ENCODE measurements around the gene PLD5.
"Not testable (repeated sequence)": the region's sequence is repeated elsewhere in the genome, so short reads cannot be mapped to it uniquely, and the experiment has no call there.

PLD5 gene

GRCh38 chr1:242426271-242426905 lies 98.1 kb downstream of the PLD5 start:
- no peak for DNase-seq (ENCODE audit: low spot score)

- DNase-seq (ENCODE audit: low spot score): no peak
These were observed 99.3 kb downstream of the PLD5 start for GRCh38 chr1:242425232-242425631.

- DNase-seq (ENCODE audit: low spot score): no peak
These were observed 107.8 kb downstream of the PLD5 start for GRCh38 chr1:242416657-242417056.

- DNase-seq (ENCODE audit: low spot score): no peak
These were observed 111.6 kb downstream of the PLD5 start for GRCh38 chr1:242412921-242413320.

- no peak for DNase-seq (ENCODE audit: low spot score)
These were observed 112.6 kb downstream of the PLD5 start for GRCh38 chr1:242411901-242412300.

GRCh38 chr1:242405947-242406346 lies 118.5 kb downstream of the PLD5 start:
- DNase-seq (ENCODE audit: low spot score): no peak

GRCh38 chr1:242404296-242404695 lies 120.2 kb downstream of the PLD5 start:
- DNase-seq (ENCODE audit: low spot score): no peak

- no peak for DNase-seq (ENCODE audit: low spot score)
These were observed 121.5 kb downstream of the PLD5 start for GRCh38 chr1:242402956-242403355.

GRCh38 chr1:242401937-242402336 lies 122.6 kb downstream of the PLD5 start:
- no peak for DNase-seq (ENCODE audit: low spot score)

GRCh38 chr1:242398351-242398750 lies 126.1 kb downstream of the PLD5 start:
- DNase-seq (ENCODE audit: low spot score): no peak

GRCh38 chr1:242391896-242392295 lies 132.6 kb downstream of the PLD5 start:
- DNase-seq (ENCODE audit: low spot score): no peak

GRCh38 chr1:242376121-242376520 lies 148.4 kb downstream of the PLD5 start:
- not testable (repeated sequence) for DNase-seq (ENCODE audit: low spot score)

GRCh38 chr1:242350446-242350845 lies 174.1 kb downstream of the PLD5 start:
- not testable (repeated sequence) for DNase-seq (ENCODE audit: low spot score)

- no peak for DNase-seq (ENCODE audit: low spot score)
These were observed 174.9 kb downstream of the PLD5 start for GRCh38 chr1:242349636-242350035.

- not testable (repeated sequence) for DNase-seq (ENCODE audit: low spot score)
These were observed 193.6 kb downstream of the PLD5 start for GRCh38 chr1:242330865-242331264.

GRCh38 chr1:242327381-242327780 lies 197.1 kb downstream of the PLD5 start:
- DNase-seq (ENCODE audit: low spot score): not testable (repeated sequence)

- DNase-seq (ENCODE audit: low spot score): not testable (repeated sequence)
These were observed 202.5 kb downstream of the PLD5 start for GRCh38 chr1:242321981-242322380.

- no peak for DNase-seq (ENCODE audit: low spot score)
These were observed 206.4 kb downstream of the PLD5 start for GRCh38 chr1:242318140-242318539.

- DNase-seq (ENCODE audit: low spot score): not testable (repeated sequence)
These were observed 209.6 kb downstream of the PLD5 start for GRCh38 chr1:242314865-242315264.

- not testable (repeated sequence) for DNase-seq (ENCODE audit: low spot score)
These were observed 210.3 kb downstream of the PLD5 start for GRCh38 chr1:242314085-242314649.

- not testable (repeated sequence) for DNase-seq (ENCODE audit: low spot score)
These were observed 215.8 kb downstream of the PLD5 start for GRCh38 chr1:242308681-242309080.

- not testable (repeated sequence) for DNase-seq (ENCODE audit: low spot score)
These were observed 230.7 kb downstream of the PLD5 start for GRCh38 chr1:242293781-242294180.

GRCh38 chr1:242288067-242288466 lies 236.4 kb downstream of the PLD5 start:
- not testable (repeated sequence) for DNase-seq (ENCODE audit: low spot score)

Data from AG08396 (cell line).